Embryonic facial prominence (tissue), 1 donor: ENCODE measurements around the gene KCNA5.

ENCODE experiments used
- DNase-seq: peaks from one replicate; pipeline ENCODE4 v3.0.0-alpha.2; 2016; ENCODE audit errors: extremely low spot score

The KCNA5 gene

DNA sequence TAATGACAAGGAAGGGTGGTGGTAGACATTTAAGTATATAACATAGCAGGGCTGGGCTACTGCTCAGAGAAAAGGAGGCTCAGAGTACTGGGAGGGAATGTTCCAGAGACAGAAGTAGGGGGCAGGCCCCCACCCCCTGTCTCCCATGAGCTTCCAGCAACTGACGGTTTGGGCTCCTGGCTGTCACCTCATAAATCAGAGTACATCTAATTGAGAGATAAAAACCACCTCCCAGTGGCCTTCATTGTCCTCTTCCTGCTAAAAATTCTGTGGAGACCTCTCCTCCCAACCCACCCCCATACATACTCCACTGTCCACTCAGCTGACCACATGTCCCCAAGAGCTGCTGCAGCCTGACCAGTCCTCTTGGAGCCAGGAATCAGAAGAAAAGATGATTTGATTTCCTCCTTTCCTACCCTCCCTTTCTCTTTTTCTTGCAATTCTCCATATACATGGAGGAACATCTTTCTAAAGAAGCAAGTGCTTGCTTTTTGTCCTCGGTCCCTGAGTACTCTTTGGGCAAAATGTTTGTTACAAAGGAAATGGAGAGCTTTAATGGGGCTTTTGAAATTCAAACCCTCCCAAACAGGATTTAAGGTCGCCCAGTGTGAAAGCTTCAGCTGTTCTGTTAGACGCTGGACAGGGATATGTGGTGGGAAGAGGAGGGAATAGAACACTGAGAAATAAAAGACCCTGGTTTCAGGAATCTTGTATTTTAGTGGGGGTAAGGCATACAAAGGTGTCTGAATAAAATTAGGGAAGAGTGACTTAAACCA, 16.4 kb upstream of the KCNA5 start:
- DNase-seq, result no peak

- DNase-seq, result no peak
Measured at GRCh38 chr12:5030066-5030465, 13.6 kb upstream of the KCNA5 start.

DNA sequence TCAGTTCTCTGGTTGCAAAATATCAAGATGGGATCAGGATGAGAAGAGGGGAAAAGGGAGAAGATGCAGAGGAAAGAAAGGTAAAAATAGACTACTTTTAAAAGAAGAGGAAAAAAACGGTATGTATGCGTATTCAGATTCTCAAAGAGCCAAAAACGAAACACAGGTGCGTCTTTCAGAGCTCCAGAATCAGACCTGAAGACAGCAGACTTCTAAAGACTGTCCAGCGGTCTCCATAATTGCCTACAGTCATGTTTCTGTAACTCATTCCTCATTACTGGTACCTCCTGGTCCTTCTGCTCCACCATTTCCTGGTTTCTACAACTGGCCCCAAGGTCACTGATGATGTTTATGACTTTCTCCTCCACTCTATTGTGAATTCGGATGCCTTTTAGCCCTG, 12.4 kb upstream of the KCNA5 start:
- DNase-seq, result no peak

DNA sequence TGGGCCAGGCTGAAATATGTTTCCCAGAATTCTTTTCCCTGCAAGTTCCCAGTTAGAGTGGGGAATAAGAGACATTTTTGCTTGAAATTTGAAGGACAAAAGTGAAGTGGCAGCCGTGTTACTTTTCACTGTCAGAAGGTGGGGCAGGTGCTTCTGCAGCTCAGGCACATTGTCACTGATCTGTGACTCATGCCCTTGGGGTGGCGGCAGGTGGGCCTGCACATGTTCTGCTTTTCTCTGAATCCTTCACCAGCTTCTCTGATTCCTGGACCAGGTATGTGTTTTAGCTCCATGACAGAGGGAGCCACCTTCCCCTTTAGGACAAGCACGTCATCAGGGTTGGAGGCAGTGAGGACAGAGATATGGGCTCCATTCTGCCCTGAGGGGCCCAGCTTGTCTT, 11.7 kb upstream of the KCNA5 start:
- no peak for DNase-seq

DNA sequence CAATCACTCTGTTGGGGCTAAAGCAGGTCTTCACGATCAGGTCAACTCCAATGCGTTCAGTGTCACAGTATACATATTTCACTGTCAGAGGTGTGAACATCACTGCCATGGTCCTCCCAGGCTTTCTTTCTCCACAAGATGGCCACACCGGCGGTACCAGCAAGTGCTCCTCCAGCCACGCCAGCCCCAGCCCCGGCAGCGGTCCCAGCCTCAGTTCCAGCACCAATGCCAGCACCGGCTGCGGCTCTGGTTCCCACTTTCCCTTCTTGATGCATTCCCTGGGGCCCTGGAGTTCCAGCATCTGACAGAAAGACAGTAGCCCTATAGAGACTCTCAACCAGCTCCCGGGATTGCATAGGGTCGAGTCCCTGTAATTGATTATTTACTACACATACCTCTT, 10.9 kb upstream of the KCNA5 start:
- no peak for DNase-seq

- no peak for DNase-seq
Measured at GRCh38 chr12:5033883-5034282, 9.8 kb upstream of the KCNA5 start.

GRCh38 chr12:5034603-5035002, 9.1 kb upstream of the KCNA5 start:
- no peak for DNase-seq

DNA sequence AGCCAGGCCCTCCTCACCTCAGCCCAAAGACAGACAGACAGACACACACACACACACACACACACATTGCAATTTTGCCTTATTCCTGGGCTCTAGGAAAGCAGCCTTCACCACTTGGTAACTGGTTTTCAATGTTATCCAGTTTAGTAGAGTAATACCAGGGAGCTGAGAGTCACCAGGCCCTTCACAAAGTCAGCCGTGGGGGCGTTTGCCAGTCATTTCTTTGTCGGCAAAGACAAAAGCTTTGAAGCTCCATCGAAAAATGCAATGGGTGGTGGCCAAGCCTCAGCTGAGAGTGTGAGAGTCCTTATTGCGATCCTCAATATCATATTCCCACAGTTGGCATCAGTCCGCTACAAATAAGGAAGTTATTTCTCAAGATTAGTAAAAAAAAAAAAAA, 8.1 kb upstream of the KCNA5 start:
- no peak for DNase-seq

- no peak for DNase-seq
Measured at GRCh38 chr12:5036031-5036430, 7.6 kb upstream of the KCNA5 start.

DNA sequence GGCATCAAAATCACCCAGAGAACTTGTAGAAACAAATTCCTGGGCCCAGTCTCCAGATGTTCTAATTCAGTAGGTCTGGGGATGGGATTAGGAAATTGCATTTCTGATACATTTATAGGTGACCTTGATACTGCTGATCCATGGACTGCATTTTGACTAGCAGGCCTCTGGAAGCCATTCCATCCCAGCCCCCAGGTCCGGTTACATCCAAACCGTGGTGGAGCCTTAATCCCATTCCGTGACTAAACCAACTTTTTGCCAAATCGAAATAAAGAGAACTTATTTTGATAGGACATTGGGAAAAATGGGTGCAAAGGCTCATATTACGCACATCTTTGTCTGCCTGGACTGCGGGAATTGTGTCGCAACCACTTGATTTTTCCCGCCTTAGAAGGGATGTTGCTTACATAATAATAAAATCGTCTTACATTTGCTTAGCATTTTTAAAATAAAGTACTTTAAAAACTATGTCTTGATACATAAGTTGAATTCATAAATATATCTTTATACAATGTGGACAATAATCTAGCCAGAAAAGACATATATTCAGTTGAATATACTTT, 5.8 kb upstream of the KCNA5 start:
- DNase-seq, result no peak

GRCh38 chr12:5038781-5039311, 4.8 kb upstream of the KCNA5 start:
- DNase-seq, result no peak

GRCh38 chr12:5039815-5040214, 3.9 kb upstream of the KCNA5 start:
- no peak for DNase-seq

GRCh38 chr12:5040368-5040767, 3.3 kb upstream of the KCNA5 start:
- DNase-seq, result no peak

DNA sequence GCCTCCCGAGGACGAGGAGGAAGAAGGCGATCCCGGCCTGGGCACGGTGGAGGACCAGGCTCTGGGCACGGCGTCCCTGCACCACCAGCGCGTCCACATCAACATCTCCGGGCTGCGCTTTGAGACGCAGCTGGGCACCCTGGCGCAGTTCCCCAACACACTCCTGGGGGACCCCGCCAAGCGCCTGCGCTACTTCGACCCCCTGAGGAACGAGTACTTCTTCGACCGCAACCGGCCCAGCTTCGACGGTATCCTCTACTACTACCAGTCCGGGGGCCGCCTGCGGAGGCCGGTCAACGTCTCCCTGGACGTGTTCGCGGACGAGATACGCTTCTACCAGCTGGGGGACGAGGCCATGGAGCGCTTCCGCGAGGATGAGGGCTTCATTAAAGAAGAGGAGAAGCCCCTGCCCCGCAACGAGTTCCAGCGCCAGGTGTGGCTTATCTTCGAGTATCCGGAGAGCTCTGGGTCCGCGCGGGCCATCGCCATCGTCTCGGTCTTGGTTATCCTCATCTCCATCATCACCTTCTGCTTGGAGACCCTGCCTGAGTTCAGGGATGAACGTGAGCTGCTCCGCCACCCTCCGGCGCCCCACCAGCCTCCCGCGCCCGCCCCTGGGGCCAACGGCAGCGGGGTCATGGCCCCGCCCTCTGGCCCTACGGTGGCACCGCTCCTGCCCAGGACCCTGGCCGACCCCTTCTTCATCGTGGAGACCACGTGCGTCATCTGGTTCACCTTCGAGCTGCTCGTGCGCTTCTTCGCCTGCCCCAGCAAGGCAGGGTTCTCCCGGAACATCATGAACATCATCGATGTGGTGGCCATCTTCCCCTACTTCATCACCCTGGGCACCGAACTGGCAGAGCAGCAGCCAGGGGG, 979 bp downstream of the KCNA5 start:
- no peak for DNase-seq

- DNase-seq, result no peak
Measured at GRCh38 chr12:5047094-5047493, 3.4 kb downstream of the KCNA5 start.

- DNase-seq, result no peak
Measured at GRCh38 chr12:5047729-5048128, 4.0 kb downstream of the KCNA5 start.

DNA sequence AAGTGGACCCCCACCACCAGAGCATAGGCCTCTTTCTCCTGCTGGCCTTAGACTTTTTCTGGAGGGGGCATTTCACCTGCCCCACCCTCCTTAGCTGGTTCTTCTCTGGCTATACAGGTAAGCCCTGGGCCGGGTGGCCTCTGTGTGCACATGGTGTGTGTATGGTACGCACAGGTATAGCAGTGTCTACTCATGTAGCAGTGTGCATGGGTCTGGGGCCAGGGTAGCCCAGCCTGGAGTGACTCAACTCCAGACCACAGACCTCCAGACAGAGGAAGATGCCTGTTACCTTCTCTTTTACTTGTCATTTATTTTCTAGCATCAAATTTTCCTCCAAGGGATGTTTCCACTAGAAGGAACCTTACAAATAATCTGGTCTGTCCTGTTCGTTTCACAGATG, 6.9 kb downstream of the KCNA5 start:
- no peak for DNase-seq

DNA sequence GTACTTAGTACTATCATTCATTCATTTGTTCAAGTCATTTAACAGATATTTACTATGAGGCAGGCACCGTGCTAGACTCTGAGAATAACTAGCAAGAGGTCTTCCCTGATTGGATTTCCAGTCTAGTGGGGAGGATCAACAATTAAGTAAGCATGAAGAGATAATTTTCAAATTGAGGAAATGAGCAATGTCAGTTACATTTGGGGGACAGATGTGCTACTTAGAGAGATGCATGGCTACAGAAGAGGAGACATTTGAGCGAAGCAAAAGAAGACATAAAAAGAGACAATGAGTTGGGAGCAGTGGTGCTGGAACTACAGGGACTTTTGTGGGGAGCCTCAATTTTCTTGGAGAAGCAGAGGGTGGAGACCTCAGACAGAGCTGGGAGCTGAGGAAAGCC, 7.7 kb downstream of the KCNA5 start:
- no peak for DNase-seq

DNA sequence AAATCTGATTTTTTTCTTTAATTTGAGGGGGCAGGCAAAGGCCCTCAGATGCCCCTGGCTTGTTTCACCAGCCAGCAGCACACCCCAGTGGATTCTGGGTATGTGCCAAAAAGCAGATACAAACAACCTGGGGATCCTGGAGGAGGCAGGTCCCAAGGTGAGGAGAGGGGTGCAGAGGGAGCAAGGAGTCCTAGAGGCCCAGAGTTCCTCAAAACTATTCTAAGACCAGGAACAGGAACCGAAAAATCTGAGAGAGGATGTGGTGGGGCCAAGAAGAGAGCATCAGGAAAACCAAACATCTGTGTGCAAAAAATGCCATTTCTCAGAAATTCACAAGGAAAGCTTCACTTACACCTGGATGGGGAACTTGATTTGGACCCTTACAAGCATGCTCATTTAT, 8.2 kb downstream of the KCNA5 start:
- no peak for DNase-seq

DNA sequence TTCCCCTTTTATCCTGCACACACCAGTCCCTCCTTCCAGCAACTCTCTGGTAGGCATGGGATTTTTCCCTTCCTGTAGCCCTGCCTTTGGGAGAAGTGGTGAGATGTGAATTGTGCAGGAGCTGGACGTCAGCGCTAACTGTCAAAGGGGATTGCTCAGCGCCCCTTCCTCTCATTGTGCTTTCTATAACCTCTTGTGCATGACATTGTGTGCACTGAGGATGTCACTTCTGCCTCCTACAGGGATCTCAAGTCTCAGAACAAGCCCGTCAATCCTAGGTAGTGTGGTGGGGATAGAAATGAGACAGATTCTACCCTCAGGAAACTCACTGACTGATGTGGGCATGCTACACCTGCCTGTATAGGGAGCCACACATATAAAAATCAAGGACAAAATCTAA, 8.7 kb downstream of the KCNA5 start:
- no peak for DNase-seq

DNA sequence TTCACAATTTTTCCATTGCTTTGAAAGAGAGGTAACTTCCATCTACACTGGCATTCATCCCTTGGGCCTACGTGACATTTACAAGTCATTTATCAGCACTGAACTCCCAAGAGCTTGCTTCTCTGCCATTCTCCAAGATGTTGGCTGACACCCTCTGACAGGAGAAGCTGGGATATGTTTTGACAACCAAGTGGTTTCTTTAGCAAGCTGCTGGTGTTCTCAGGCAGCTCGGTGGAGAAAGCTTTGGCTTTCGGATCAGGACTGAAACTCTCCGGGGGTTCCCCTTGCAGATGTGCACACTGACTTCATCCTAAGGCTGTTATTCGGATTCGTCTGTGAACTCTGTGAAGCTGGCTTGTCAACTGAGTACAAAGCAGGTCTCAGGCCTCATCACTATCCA, 15.7 kb downstream of the KCNA5 start:
- no peak for DNase-seq

DNA sequence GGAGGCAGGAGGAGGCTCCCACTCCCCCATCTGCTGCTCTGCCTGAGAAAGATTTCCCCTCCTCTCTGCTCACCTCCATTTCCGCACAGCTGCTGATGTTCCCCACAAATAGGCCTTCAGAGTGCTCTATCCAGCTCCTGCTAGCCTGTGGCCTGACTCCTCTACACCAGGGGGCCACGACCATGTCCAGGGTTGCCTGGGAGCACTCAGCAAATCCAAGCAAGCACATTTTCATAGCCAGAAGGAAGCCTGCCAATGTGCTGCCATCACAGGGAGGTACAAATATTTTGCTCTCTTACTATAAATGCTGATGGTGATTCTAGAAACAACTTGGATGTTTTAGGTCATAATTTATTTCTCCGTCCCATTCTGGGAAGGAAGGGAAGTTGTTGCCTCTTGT, 17.3 kb downstream of the KCNA5 start:
- no peak for DNase-seq

DNA sequence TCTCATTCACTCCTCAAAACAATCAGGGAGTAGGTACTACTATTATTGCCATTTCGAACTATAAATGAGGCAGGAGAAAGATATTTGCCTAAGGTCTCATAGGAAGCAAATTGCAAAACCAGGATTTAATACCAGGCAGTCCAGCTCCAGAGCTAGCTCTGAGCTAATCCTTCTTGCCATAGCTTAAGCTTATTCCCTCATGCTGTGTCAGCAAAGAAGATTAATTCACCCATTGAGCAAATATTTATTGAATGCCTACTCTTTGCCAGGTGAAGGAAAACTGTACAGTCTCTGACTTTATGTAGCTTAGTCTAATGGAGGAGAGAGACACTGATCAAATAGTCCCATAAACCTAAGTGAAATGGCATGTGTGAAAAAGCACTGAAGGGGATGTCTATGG, 19.5 kb downstream of the KCNA5 start:
- DNase-seq, result no peak
